ENCODE data around the gene PLA2G4B. TPM values are rescaled to one million over a fixed set of nuclear protein-coding genes. Genes with fewer than 3 reads are reported as not detected.

The PLA2G4B gene
- total RNA-seq, 6 experiments from 2014 or later = 1.6 to 3.0 (median 2.7) TPM

- H3K4me3 Mint-ChIP-seq = no peak overlapping the region
- TF ChIP-seq CTCF (IDR thresholded peaks at IDR 0.05) = no peak
- H3K27me3 Mint-ChIP-seq (ENCODE audit: insufficient read depth) = peaks cover 4% of the 10 kb centered on the region
- H3K36me3 Mint-ChIP-seq (ENCODE audit: low read depth) = peaks cover 12% of the 10 kb centered on the region; the same call in 1 of the 2 replicates
- H3K4me1 Mint-ChIP-seq (ENCODE audit: low read depth) = peaks cover 21% of the 10 kb centered on the region
- no peaks in the 10 kb centered on the region for H3K9me3 Mint-ChIP-seq
- H3K27ac Mint-ChIP-seq = no peak overlapping the region
- DNase-seq = no peak
Measured at GRCh38 chr15:41824062-41824745, 14.4 kb upstream of the PLA2G4B start.

DNA sequence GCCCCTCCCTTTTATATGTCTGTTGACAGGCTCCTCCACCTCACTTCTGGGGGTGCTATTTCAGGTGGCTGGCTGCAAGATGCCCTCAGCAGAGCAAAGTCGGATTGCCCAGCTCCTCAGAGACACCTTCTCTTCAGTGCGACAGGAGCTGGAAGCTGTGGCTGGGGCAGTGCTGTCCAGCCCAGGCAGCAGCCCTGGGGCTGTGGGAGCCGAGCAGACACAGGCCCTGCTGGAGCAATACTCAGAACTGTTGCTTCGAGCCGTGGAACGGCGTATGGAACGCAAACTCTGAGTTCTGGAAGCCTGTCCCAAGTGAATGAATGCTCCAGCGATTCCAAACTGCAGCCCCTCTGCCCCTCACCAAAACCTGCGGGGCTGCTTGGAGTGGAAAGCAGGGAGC is 13.5 kb upstream of the PLA2G4B start:
- no peak overlapping the region for H3K27ac Mint-ChIP-seq
- no peak overlapping the region for H3K4me3 Mint-ChIP-seq
- no peak for TF ChIP-seq CTCF (IDR thresholded peaks at IDR 0.05)
- H3K36me3 Mint-ChIP-seq (ENCODE audit: low read depth) = peaks cover 5% of the 10 kb centered on the region; the same call in 1 of the 2 replicates
- no peak for DNase-seq
- peaks cover 4% of the 10 kb centered on the region for H3K27me3 Mint-ChIP-seq (ENCODE audit: insufficient read depth)
- peaks cover 15% of the 10 kb centered on the region for H3K4me1 Mint-ChIP-seq (ENCODE audit: low read depth)
- H3K9me3 Mint-ChIP-seq = no peaks in the 10 kb centered on the region

DNA sequence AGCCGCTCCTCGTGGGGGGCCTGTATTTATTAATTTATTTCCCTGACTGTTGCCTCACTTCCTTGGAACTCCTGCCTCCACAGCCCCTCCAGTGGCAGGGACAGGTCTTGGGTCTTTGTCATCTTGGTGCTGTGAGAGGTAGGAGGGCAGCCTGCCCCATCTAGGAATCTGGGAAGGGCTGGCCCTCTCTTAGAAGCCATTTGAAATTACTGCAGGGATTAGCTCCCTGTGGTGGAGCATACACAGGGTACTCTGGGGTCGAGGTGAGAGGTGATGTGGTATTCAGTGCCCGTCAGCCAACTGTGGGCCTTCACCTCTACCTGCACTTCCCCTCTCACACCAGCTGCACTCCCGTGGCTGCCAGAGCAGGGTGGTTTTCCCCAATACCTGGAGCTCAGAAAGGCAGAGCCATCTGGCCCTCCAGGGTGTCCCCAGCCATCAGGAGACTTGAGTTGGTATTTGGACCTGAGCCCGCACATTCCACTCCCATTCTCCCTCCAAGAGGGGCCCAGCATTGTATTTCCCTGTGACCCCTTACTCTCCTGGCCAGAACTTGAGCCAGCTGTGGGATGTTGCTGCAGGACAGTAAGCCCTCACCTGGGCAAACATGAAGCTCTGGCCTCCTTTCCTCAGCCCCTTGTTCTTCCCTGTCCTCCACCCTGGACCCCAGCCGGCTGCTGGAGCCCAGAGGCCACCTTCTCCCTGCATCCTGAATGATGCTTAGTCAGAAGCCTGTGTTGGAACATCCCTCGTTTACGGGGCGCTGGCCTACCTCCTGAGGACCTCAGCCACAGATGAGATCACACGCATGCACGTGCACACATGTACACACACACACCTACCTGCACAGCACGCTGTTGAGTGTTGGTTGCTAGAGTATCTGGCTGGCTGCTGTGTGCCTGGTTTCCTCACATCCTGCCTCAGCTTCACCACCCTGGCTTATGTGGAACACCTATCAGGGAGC is 12.8 kb upstream of the PLA2G4B start:
- H3K4me3 Mint-ChIP-seq = no peak overlapping the region
- peaks cover 15% of the 10 kb centered on the region for H3K4me1 Mint-ChIP-seq (ENCODE audit: low read depth)
- no peaks in the 10 kb centered on the region for H3K9me3 Mint-ChIP-seq
- peaks cover 6% of the 10 kb centered on the region for H3K27me3 Mint-ChIP-seq (ENCODE audit: insufficient read depth)
- TF ChIP-seq CTCF (IDR thresholded peaks at IDR 0.05) = 0 out of 2 replicates have a peak, but pooled peaks have one; percentile 9
- DNase-seq = no peak
- no peak overlapping the region for H3K27ac Mint-ChIP-seq
- peaks cover 5% of the 10 kb centered on the region; the same call in 1 of the 2 replicates for H3K36me3 Mint-ChIP-seq (ENCODE audit: low read depth)

DNA sequence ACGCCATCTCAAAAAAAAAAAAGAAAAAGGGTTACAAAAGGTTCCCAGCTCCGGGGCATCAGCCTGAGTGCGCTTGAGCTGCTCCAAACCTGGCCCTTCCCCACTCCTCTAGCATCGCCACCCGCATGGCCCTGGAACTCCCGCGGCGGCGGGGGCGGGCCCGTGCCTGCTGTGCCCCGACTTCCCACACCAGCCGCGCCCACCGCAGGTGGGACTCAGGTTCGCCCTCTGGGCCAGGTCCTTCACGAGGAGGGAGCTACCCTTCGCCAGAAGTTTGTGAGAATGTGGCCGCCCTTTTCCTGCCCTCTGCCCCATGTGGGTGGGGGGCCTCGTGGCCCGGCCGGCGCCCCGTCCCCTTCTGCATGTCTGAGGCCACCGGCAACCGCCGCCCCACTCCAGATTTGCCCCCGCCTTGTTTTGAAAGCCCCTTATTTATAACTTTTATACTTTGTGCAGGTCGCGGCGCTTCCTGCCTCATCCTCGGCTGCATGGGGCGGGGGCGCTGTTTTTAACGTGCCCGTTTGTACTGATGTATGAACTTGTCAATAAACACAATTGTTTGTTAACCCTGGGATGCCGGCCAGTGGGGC is 11.3 kb upstream of the PLA2G4B start:
- Mint-ChIP-seq H3K27ac (peak overlapping the region; percentile 66), H3K36me3 (ENCODE audit: low read depth) (peaks cover 5% of the 10 kb centered on the region; the same call in 1 of the 2 replicates), H3K9me3 (no peaks in the 10 kb centered on the region), H3K4me3 (peak overlapping the region; percentile 91), H3K4me1 (ENCODE audit: low read depth) (peaks cover 15% of the 10 kb centered on the region), H3K27me3 (ENCODE audit: insufficient read depth) (peaks cover 6% of the 10 kb centered on the region)
- TF ChIP-seq CTCF (IDR thresholded peaks at IDR 0.05) = peak; percentile 37
- no peak for DNase-seq
